ENCODE results near the gene PAM16. TPM values are rescaled to one million over a fixed set of nuclear protein-coding genes. Genes with fewer than 3 reads are reported as not detected.
"Not testable (repeated sequence)": the region's sequence is repeated elsewhere in the genome, so short reads cannot be mapped to it uniquely, and the experiment has no call there.

Gene PAM16
- total RNA-seq, 1 donor, result 5.4 TPM

DNA sequence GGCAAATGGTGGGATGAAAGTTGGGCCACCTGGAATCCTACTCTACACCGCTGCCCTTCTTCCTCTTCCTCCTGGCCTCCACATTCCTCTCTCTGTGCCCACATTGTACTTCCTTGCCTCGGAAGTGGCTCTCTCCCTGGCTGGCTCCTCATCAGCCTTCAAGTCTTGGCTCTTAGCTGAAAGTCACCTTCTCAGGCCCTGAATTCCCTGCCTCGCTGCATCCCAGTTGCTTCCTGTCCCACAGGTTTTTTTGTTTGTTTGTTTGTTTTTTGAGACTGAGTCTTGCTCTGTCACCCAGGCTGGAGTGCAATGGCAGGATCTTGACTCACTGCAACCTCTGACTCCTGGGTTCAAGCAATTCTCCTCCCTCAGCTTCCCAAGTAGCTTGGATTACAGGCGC is 2.6 kb upstream of the PAM16 start:
- no peaks in the 10 kb centered on the region for H3K27me3 ChIP-seq (ENCODE audit: insufficient read depth, low read length)
- H3K4me1 ChIP-seq (ENCODE audit: insufficient read depth, low read length), result peaks cover 22% of the 10 kb centered on the region
- H3K9me3 ChIP-seq (ENCODE audit: low read depth, low read length), result no peaks in the 10 kb centered on the region
- no peak overlapping the region for H3K4me3 ChIP-seq (ENCODE audit: low read length)

GRCh38 chr16:4352843-4353242 is 1.7 kb upstream of the PAM16 start:
- Histone ChIP-seq H3K4me1 (ENCODE audit: insufficient read depth, low read length) (peaks cover 30% of the 10 kb centered on the region), H3K4me3 (ENCODE audit: low read length) (no peak overlapping the region), H3K9me3 (ENCODE audit: low read depth, low read length) (no peaks in the 10 kb centered on the region), H3K27me3 (ENCODE audit: insufficient read depth, low read length) (no peaks in the 10 kb centered on the region)

DNA sequence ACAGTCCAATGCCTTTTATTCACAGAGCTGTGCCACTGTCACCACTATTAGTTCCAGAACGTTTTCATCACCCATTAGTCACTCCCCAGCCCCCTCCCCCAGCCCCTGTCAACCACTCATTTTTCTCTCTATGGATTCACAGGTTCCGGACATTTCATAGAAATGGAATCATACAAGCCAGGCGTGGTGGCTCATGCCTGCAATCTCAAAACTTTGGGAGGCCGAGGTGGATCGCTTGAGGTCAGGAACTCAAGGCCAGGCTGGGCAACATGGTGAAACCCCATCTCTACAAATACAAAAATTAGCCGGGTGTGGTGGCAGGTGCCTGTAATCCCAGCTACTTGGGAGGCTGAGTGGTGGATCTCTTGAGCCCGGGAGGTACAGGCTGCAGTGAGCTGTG is 759 bp upstream of the PAM16 start:
- H3K27me3 ChIP-seq (ENCODE audit: insufficient read depth, low read length), result no peaks in the 10 kb centered on the region
- no peak overlapping the region for H3K4me3 ChIP-seq (ENCODE audit: low read length)
- peaks cover 39% of the 10 kb centered on the region for H3K4me1 ChIP-seq (ENCODE audit: insufficient read depth, low read length)
- H3K9me3 ChIP-seq (ENCODE audit: low read depth, low read length), result no peaks in the 10 kb centered on the region

GRCh38 chr16:4350365-4350786 is 745 bp downstream of the PAM16 start:
- Histone ChIP-seq H3K4me3 (ENCODE audit: low read length) (peak overlapping the region; percentile 73), H3K27me3 (ENCODE audit: insufficient read depth, low read length) (no peaks in the 10 kb centered on the region), H3K4me1 (ENCODE audit: insufficient read depth, low read length) (peaks cover 54% of the 10 kb centered on the region), H3K9me3 (ENCODE audit: low read depth, low read length) (no peaks in the 10 kb centered on the region)

DNA sequence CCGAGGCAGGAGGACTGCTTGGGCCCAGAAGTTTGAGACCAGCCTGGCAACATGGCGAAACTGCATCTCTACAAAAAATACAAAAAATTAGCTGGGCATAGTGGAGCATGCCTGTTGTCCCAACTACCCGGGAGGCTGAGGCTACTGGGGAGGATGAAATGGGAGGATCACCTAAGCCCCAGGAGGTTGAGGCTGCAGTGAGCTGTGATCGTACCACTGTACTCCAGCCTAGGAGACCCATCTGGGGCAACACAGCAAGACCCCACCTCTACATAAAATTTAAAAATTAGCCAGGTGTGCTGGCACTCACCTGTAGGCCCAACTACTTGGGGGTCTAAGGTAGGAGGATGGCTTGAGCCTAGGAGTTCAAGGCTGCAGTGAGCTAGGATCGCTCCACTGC is 1.8 kb downstream of the PAM16 start:
- no peaks in the 10 kb centered on the region for H3K27me3 ChIP-seq (ENCODE audit: insufficient read depth, low read length)
- peaks cover 61% of the 10 kb centered on the region for H3K4me1 ChIP-seq (ENCODE audit: insufficient read depth, low read length)
- H3K9me3 ChIP-seq (ENCODE audit: low read depth, low read length), result no peaks in the 10 kb centered on the region
- no peak overlapping the region for H3K4me3 ChIP-seq (ENCODE audit: low read length)

GRCh38 chr16:4347765-4348509 is 3.2 kb downstream of the PAM16 start:
- Histone ChIP-seq H3K9me3 (ENCODE audit: low read depth, low read length) (no peaks in the 10 kb centered on the region), H3K4me1 (ENCODE audit: insufficient read depth, low read length) (peaks cover 61% of the 10 kb centered on the region), H3K4me3 (ENCODE audit: low read length) (no peak overlapping the region), H3K27me3 (ENCODE audit: insufficient read depth, low read length) (no peaks in the 10 kb centered on the region)

GRCh38 chr16:4347010-4347409 is 4.1 kb downstream of the PAM16 start:
- no peaks in the 10 kb centered on the region for H3K27me3 ChIP-seq (ENCODE audit: insufficient read depth, low read length)
- H3K9me3 ChIP-seq (ENCODE audit: low read depth, low read length), result no peaks in the 10 kb centered on the region
- H3K4me3 ChIP-seq (ENCODE audit: low read length), result no peak overlapping the region
- peaks cover 61% of the 10 kb centered on the region for H3K4me1 ChIP-seq (ENCODE audit: insufficient read depth, low read length)

GRCh38 chr16:4345836-4346781 is 5.0 kb downstream of the PAM16 start:
- peaks cover 57% of the 10 kb centered on the region for H3K4me1 ChIP-seq (ENCODE audit: insufficient read depth, low read length)
- H3K4me3 ChIP-seq (ENCODE audit: low read length), result no peak overlapping the region
- H3K9me3 ChIP-seq (ENCODE audit: low read depth, low read length), result no peaks in the 10 kb centered on the region

GRCh38 chr16:4344983-4345835 is 5.9 kb downstream of the PAM16 start:
- H3K4me1 ChIP-seq (ENCODE audit: insufficient read depth, low read length), result peaks cover 51% of the 10 kb centered on the region
- no peaks in the 10 kb centered on the region for H3K27me3 ChIP-seq (ENCODE audit: insufficient read depth, low read length)
- H3K4me3 ChIP-seq (ENCODE audit: low read length), result no peak overlapping the region
- no peaks in the 10 kb centered on the region for H3K9me3 ChIP-seq (ENCODE audit: low read depth, low read length)

More at GRCh38 chr16:4345836-4346781, 5.0 kb downstream of the PAM16 start:
- H3K27me3 ChIP-seq (ENCODE audit: insufficient read depth, low read length), result no peaks in the 10 kb centered on the region

- not testable (repeated sequence) for H3K27me3 ChIP-seq (ENCODE audit: insufficient read depth, low read length); H3K4me3 ChIP-seq (ENCODE audit: low read length); H3K9me3 ChIP-seq (ENCODE audit: low read depth, low read length)
- peaks cover 43% of the 10 kb centered on the region for H3K4me1 ChIP-seq (ENCODE audit: insufficient read depth, low read length)
Measured at GRCh38 chr16:4344300-4344982, 6.7 kb downstream of the PAM16 start.

DNA sequence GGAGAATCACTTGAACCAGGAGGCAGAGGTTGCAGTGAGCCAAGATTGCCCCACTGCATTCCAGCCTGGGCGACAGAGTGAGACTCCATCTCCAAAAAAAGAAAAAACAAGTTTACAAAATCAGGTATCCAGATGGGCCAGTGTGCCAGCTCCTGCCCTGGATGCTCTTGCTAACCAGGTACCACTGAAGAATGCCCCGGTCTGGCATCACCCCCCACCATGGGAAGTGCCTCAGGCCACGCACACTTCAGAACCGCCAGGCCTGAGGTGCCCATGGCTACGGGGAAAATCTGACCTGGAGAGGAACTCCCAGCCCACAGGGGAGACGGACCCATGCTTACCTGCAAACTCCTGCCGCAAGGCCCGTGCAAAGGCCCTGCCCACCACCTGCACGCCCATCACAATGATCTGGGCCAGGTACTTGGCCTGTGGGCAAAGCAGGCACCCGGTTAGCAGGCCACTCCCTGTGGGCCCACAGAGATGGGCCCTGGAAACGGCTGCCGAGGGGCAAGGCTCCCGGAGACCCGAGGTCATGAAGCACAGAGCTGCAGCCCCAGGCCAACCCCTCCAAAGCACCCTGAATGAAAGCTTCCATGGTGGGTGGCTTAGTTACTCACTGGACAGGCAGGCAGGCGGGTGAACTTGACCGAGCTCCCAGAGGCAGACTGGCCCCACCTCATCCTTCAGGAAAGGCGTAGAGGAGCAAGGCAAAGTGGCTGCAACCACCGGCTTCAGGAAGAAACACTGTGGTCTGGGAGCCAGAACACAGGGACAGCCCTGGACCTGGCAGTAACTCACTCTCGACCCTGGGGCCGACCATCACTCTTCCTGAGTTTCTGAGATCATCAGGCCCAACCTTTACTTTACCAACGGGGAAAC is 8.0 kb downstream of the PAM16 start:
- H3K4me3 ChIP-seq (ENCODE audit: low read length), result no peak overlapping the region
- no peaks in the 10 kb centered on the region for H3K9me3 ChIP-seq (ENCODE audit: low read depth, low read length)
- H3K4me1 ChIP-seq (ENCODE audit: insufficient read depth, low read length), result peaks cover 34% of the 10 kb centered on the region
- no peaks in the 10 kb centered on the region for H3K27me3 ChIP-seq (ENCODE audit: insufficient read depth, low read length)

DNA sequence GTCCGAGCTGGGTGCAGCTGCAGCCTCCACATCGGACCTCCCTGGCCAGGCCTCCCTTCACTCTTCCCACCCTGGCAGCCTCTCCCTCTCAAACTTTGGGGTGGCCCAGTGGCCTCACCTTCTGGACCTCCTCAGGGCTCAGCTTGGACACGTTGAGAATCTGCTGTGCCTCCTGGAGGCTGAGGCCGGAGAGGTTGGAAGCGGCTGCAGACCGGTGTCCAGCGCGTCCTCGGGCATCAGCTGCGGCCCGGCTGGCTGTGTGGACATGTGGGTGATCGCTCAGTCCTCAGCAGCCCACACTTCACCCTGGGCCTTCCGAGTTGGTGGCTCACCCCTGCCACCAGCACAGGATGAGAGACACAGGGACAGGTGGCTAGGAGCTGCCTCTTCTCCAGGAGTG is 9.9 kb downstream of the PAM16 start:
- Histone ChIP-seq H3K4me3 (ENCODE audit: low read length) (no peak overlapping the region), H3K9me3 (ENCODE audit: low read depth, low read length) (no peaks in the 10 kb centered on the region), H3K27me3 (ENCODE audit: insufficient read depth, low read length) (no peaks in the 10 kb centered on the region), H3K4me1 (ENCODE audit: insufficient read depth, low read length) (peaks cover 16% of the 10 kb centered on the region)

DNA sequence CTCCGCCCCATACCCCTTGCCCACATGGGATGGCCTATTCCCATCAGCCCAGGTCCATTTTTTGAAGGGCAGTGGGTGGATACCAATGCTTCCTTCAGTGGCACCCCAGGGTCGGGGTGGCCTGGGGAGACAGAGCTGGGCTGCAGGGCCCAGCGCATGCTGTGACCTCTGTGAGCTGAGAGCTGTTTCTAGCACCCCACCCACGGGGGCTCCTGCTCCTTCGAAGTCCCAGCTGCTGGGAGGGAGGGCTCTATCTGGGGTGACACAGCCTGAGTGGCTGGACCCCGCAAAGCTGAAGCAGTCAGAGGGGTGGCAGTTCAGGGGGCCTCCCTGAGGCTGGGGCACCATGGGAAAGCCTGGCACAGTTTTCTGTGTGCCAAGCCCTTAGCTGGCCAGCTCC is 10.7 kb downstream of the PAM16 start:
- peaks cover 8% of the 10 kb centered on the region for H3K4me1 ChIP-seq (ENCODE audit: insufficient read depth, low read length)
- H3K9me3 ChIP-seq (ENCODE audit: low read depth, low read length), result no peaks in the 10 kb centered on the region
- H3K4me3 ChIP-seq (ENCODE audit: low read length), result no peak overlapping the region
- H3K27me3 ChIP-seq (ENCODE audit: insufficient read depth, low read length), result no peaks in the 10 kb centered on the region
